ENCODE measurements around the gene SPIN2A. TPM values are rescaled to one million over a fixed set of nuclear protein-coding genes. Genes with fewer than 3 reads are reported as not detected.

Gene SPIN2A
- total and polyA plus RNA-seq, 2 of the 13 experiments (the other 11 are each of a cell fraction or from before 2014, with no cell fraction given) = 0.44 to 0.60 TPM

GRCh38 chrX:57152222-57152621 is 15.0 kb upstream of the SPIN2A start (continued):
- TF ChIP-seq ARID5B (CRISPR knock-in tag; IDR thresholded peaks at IDR 0.05) (peak; percentile 41; the same call in 1 of the 2 replicates), ZMYM4 (CRISPR knock-in tag; IDR thresholded peaks at IDR 0.05) (peak; percentile 55; the same call in 1 of the 2 replicates)

- no peak for ATAC-seq
- Histone ChIP-seq H2AFZ (ENCODE audit: low read length) (no peak overlapping the region), H3K4me3 (replicated peaks in 1 of 3; ENCODE audit: insufficient read depth in 1 of 3, low read depth in 2 of 3, low read length in 3 of 3) (no peak overlapping the region), H3K27ac (ENCODE audit: extremely low read length, insufficient read depth, low read length) (no peak overlapping the region), H3K4me1 (ENCODE audit: insufficient read depth, low read length) (no peaks in the 10 kb centered on the region), H3K27me3 (ENCODE audit: control insufficient read depth in 1 of 2, insufficient read depth in 2 of 2, low read length in 2 of 2) (no peaks in the 10 kb centered on the region), H3K36me3 (replicated peaks in 1 of 2; ENCODE audit: control insufficient read depth in 1 of 2, insufficient read depth in 2 of 2, low read length in 2 of 2) (no peaks in the 10 kb centered on the region), H3K4me2 (ENCODE audit: low read depth, low read length) (no peak overlapping the region), H3K9ac (ENCODE audit: insufficient read depth, low read depth, low read length) (no peak overlapping the region), H3K9me3 (ENCODE audit: low read length) (no peaks in the 10 kb centered on the region), H4K20me1 (ENCODE audit: insufficient read depth, low read length) (no peaks in the 10 kb centered on the region), H3K79me2 (ENCODE audit: insufficient read depth, low read length) (no peaks in the 10 kb centered on the region)
- CTCF ChIA-PET (ENCODE audit: low intra/inter-chr PET ratio, low total read pairs) = no interaction called here
- no TSS peak for BruUV-seq (replicated peaks)
- no peak for FAIRE-seq
- POLR2A ChIA-PET = no interaction called here
- in situ Hi-C loops (cut with HindIII; ENCODE audit: extremely low pct_ligation_motif_present, low pct_unique_long_range_greater_than_20kb) (no loop called here), intact Hi-C loops (cut with micrococcal nuclease; ENCODE audit: unreplicated experiment) (no loop called here)
- 96% methylated on average over 4 of the region's 4 CpGs for WGBS (ENCODE audit: low lambda C conversion rate)
- TF ChIP-seq MAFF (IDR thresholded peaks at IDR 0.05; ENCODE audit: low read depth, low read length) (peak; percentile 69), MAFK (conservative IDR thresholded peaks at IDR 0.05 in 1 of 2, IDR thresholded peaks at IDR 0.05 in 1 of 2; ENCODE audit: low read length in 2 of 2) (peak in 1 of 2 experiments; percentile 84; a peak in 3 of 4 replicates), SAP130 (CRISPR knock-in tag; IDR thresholded peaks at IDR 0.05; ENCODE audit: low read depth) (no peak)
- no peak for DNase-seq (ENCODE audit: low spot score)
Measured at GRCh38 chrX:57138674-57139073, 1.5 kb upstream of the SPIN2A start.
